Neural crest cell (in vitro differentiated cells): ENCODE measurements around the gene NUB1. TPM values are rescaled to one million over a fixed set of nuclear protein-coding genes. Genes with fewer than 3 reads are reported as not detected.

Source experiments
- DNase-seq: peaks from one replicate; pipeline ENCODE4 v3.0.0; 2021; ENCODE audit warnings: low read depth, mixed read lengths, low spot score
- H3K27ac Mint-ChIP-seq: one replicate; pipeline ENCODE4 v1.8.0; 2021; ENCODE audit warnings: mild to moderate bottlenecking, mixed read lengths; ENCODE audit not compliant: unreplicated experiment
- H3K27me3 Mint-ChIP-seq: 2 replicates; pipeline ENCODE4 v1.8.0; 2021; ENCODE audit warnings: low read depth, mild to moderate bottlenecking, mixed read lengths
- H3K36me3 Mint-ChIP-seq: 2 replicates; pipeline ENCODE4 v1.8.0; 2021; ENCODE audit warnings: low read depth, mild to moderate bottlenecking, mixed read lengths
- H3K4me1 Mint-ChIP-seq: 2 replicates; pipeline ENCODE4 v1.8.0; 2021; ENCODE audit warnings: mixed read lengths
- H3K4me3 Mint-ChIP-seq: one replicate; pipeline ENCODE4 v1.8.0; 2021; ENCODE audit warnings: mild to moderate bottlenecking, mixed read lengths
- H3K9me3 Mint-ChIP-seq: 2 replicates; pipeline ENCODE4 v1.8.0; 2021; ENCODE audit warnings: mixed read lengths
- total RNA-seq: library from RNA; stranded (reverse); gene quantifications from 2 replicates; pipeline ENCODE4 v1.2.1, GENCODE V29; 2021
- TF ChIP-seq, protein P1 (sequence below): fragments of 200-600 bp; sonication (generic); conservative IDR thresholded peaks from 2 replicates; pipeline ENCODE4 v1.5.0; 2021; ENCODE audit warnings: antibody characterized with exemption, mild to moderate bottlenecking

NUB1 gene
- total RNA-seq, 1 donor from 2014 or later = 32.6 TPM

DNA sequence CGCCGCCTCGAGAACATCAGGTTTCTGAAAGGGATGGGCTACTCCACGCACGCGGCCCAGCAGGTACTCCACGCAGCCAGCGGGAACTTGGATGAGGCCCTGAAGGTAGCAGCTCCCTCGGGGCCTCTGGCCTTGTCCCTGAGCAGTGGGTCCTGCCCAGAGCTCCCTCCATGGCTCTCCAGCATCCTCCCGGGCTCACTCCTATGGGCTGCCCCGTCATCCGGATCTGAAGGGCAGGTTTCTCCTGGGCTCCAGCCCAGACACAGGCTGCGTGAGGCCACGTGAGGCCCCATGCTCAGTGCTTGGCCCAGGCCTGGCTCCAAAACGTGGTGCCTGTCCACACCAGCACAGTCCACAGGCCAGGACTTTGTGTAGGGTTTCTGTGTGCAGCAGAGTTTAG, 32.5 kb downstream of the NUB1 start:
- no peaks in the 10 kb centered on the region for H3K9me3 Mint-ChIP-seq
- TF ChIP-seq, protein P1, sequence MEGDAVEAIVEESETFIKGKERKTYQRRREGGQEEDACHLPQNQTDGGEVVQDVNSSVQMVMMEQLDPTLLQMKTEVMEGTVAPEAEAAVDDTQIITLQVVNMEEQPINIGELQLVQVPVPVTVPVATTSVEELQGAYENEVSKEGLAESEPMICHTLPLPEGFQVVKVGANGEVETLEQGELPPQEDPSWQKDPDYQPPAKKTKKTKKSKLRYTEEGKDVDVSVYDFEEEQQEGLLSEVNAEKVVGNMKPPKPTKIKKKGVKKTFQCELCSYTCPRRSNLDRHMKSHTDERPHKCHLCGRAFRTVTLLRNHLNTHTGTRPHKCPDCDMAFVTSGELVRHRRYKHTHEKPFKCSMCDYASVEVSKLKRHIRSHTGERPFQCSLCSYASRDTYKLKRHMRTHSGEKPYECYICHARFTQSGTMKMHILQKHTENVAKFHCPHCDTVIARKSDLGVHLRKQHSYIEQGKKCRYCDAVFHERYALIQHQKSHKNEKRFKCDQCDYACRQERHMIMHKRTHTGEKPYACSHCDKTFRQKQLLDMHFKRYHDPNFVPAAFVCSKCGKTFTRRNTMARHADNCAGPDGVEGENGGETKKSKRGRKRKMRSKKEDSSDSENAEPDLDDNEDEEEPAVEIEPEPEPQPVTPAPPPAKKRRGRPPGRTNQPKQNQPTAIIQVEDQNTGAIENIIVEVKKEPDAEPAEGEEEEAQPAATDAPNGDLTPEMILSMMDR = no peak
- no peak overlapping the region for H3K27ac Mint-ChIP-seq
- H3K36me3 Mint-ChIP-seq = peaks cover 4% of the 10 kb centered on the region
- DNase-seq = no peak
- peaks cover 4% of the 10 kb centered on the region for H3K4me1 Mint-ChIP-seq
- H3K27me3 Mint-ChIP-seq = peaks cover 4% of the 10 kb centered on the region
- no peak overlapping the region for H3K4me3 Mint-ChIP-seq

- Mint-ChIP-seq H3K36me3 (peaks cover 4% of the 10 kb centered on the region), H3K27ac (no peak overlapping the region), H3K4me1 (peaks cover 4% of the 10 kb centered on the region), H3K4me3 (no peak overlapping the region), H3K27me3 (peaks cover 9% of the 10 kb centered on the region), H3K9me3 (no peaks in the 10 kb centered on the region)
- DNase-seq = no peak
- TF ChIP-seq, protein P1 = no peak
These were observed 33.1 kb downstream of the NUB1 start for GRCh38 chr7:151374726-151375125.

GRCh38 chr7:151375530-151376217, 34.1 kb downstream of the NUB1 start:
- H3K36me3 Mint-ChIP-seq = peaks cover 4% of the 10 kb centered on the region
- peaks cover 14% of the 10 kb centered on the region for H3K27me3 Mint-ChIP-seq
- H3K27ac Mint-ChIP-seq = no peak overlapping the region
- TF ChIP-seq, protein P1 = no peak
- DNase-seq = no peak
- no peaks in the 10 kb centered on the region for H3K9me3 Mint-ChIP-seq
- H3K4me1 Mint-ChIP-seq = peaks cover 4% of the 10 kb centered on the region
- H3K4me3 Mint-ChIP-seq = no peak overlapping the region

- DNase-seq = no peak
- no peak overlapping the region for H3K4me3 Mint-ChIP-seq
- no peak overlapping the region for H3K27ac Mint-ChIP-seq
- H3K36me3 Mint-ChIP-seq = peaks cover 4% of the 10 kb centered on the region
- TF ChIP-seq, protein P1 = no peak
- no peaks in the 10 kb centered on the region for H3K9me3 Mint-ChIP-seq
- H3K27me3 Mint-ChIP-seq = peaks cover 19% of the 10 kb centered on the region
- peaks cover 4% of the 10 kb centered on the region for H3K4me1 Mint-ChIP-seq
These were observed 34.7 kb downstream of the NUB1 start for GRCh38 chr7:151376218-151376902.

DNA sequence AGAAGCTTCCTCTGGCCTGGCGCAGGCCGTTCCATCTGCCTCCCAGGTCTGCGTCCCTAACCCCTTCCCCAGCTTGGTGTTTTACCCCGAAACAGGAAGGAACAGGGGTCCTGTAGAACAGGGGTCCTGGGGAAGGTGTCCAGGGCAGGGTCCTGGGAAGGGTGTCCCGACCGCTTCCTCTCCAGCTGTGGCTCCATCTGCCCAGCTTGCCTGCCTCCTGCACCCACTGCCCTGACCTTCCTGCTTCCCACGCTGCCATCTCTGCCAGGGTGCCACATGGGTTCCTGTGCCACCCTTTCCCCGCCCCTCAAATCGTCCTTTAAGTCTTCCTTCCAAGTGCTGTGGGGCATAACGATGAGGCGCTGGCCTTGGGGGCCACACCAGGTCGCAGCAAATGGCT, 35.8 kb downstream of the NUB1 start:
- H3K27ac Mint-ChIP-seq = peak overlapping the region; percentile 67
- no peak for DNase-seq
- H3K27me3 Mint-ChIP-seq = peaks cover 27% of the 10 kb centered on the region
- TF ChIP-seq, protein P1 = no peak
- H3K4me3 Mint-ChIP-seq = no peak overlapping the region
- no peaks in the 10 kb centered on the region for H3K9me3 Mint-ChIP-seq
- H3K36me3 Mint-ChIP-seq = peaks cover 4% of the 10 kb centered on the region
- H3K4me1 Mint-ChIP-seq = peaks cover 6% of the 10 kb centered on the region
